ENCODE measurements around the gene COL11A1.

The COL11A1 gene

DNA sequence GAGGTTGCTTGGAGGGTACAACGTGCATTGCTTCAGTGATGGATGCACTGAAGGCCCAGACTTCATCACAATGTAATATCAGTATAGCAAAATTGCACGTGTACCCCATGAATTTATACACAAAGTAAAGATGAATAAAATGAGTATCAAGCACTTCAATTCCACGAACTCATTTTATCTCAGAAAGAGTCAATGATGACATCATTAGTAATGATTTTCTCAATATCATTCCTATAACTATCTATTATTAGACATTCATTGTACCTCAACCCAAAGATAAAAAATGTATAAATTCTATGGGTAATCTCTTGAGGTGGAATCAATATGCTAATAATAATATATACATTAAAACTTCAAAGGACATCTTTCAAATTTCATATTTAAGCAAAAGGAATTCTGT, 208.4 kb downstream of the COL11A1 start:
- DNase-seq (ENCODE audit: low read depth): no peak

DNA sequence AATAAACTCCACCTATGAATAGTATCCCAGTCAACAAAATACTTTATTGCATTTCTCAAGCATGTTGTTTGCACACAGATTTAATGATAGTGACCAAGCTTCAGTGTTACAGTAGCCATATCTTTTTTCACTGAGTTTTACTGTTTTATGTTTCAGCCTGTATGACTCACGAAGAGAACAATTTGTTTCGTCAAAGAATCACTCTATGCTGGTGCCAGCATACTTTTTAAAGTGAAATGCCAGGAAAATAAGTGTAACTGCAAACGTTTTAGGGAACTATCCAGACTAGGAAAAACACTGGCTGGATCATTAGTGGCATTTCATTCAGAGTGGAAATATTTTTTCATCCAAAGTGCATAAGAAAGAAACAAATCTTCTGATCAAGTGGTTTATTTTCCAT, 210.8 kb downstream of the COL11A1 start:
- DNase-seq (ENCODE audit: low read depth): no peak

DNA sequence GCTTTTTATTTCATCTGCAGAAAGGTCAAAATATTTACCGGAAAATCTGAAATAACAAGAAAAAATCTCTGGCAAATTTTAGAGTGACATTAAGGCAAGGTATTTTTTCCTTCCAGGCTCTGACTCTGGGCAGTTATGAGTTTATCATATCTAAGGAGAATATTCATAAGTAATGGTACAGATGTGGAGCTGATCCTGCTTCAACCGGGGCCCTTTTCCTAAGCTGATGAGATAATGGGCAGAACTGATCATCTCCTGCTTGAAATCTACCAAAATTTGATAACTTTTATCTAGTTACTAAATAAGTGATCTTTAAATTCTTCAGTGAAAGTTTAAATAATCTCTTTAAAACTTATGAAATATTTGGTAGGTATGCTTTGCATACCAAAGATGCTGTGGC, 211.6 kb downstream of the COL11A1 start:
- DNase-seq (ENCODE audit: low read depth): no peak

DNA sequence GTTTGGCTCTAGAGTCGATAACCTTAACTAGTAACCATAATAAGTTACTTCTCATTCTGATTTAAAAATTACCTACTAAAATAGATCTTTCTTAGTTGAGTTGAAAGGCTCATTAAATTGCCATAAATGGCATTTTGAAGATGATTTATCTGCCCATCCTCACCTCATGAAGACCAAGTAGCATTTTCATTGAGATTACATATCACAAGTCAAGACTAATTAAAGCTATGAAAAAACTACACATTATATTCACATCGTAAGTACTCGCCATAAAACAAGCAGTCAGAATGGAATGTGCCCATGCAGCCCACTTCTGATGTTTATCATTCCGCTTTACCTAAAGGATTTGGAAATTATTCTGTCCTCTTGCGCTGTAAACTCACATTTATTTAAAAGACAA, 212.0 kb downstream of the COL11A1 start:
- no peak for DNase-seq (ENCODE audit: low read depth)

DNA sequence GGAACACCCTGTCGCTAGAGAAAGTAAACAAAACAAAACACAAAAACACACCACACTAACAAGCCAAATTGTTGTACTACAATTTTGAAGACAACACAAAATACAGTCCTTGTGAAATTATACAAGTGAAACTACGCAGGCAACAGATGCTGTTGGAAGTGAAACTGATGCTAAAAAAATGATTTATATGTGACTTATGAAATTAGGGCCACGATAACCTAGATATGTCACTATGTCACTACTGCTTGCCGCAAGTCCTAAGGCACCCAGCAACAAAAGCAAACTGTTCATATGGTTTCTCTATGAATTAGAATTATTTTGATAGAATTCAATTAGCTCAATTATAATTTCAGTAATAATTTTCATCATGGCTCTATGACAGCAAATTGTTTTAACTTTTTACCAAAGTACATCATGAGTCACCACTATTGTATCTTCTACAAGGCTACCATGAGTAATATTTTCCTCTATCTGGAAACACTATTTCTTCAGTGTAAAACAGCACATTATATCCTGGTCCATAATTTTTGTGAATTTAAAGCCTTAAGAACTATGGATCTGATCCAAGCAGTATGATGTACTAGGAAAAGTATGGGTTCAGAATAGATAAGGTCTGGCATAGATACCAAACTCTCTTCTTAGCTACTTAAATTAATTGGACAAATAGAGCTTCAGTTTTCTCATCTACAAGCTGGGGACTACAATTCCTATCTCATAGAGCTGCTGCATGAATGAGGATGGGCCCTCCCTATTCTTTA, 216.3 kb downstream of the COL11A1 start:
- DNase-seq (ENCODE audit: low read depth): no peak

DNA sequence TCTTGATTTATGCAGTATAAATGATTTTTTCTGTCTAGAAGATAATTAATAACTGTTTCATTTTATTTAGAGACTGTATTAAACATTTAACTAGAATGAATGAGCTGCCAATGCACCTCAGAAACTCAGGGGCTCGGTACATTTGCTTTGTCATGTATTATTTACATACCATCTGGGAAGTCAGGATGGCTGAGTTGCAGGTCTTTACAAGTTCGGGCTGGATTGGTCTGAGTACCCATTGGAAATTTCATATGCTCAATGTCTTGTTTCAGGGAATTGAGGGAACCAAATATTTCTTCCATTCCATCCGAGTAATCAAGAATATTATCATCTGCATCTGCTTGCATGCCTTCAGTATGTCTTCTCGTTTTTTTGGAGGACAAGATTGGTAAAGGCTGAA, 221.7 kb downstream of the COL11A1 start:
- no peak for DNase-seq (ENCODE audit: low read depth)

DNA sequence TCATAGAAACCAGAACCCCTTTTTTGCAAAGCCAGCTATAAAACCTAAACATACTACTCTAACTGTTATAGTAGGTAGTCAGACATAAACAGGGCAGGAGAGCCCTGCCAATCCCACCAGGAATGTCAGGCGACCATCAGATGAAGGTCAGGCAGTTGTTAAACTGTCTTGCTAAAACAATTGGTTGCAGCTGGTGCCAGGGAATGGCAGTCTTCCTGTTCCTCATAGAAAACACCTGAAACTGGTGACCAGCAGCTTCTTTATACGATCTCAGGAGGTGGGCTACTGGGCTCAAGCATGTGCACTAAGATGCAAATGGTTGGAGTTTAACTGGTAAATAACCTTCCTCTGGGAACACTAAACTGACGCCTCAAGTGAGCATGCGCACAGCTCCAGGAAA, 224.1 kb downstream of the COL11A1 start:
- no peak for DNase-seq (ENCODE audit: low read depth)

DNA sequence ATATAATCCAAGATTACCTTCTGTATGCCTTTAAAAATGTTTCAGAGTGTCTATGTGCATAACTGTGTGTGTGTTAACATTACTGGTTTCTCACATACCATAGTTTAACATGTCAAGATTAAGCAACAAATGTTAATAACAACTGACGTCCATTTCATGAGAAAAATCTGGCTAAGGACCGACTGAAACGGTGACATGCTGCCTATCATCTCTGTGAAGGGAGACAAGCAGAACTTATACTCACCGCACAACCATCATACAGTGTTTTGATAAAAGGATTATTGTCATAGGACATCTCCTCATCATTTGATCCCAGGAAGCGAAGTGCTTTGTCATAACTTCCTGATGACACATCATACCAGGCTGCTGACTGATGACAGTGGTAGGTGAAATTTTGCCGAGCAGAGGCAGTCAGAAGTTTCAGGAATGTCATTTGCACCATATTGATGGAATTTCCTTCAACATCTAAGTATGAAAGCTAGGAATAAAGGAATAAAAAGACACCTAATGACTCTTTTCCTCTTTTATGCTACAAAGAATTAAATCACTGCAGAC, 228.8 kb downstream of the COL11A1 start:
- DNase-seq (ENCODE audit: low read depth): no peak

DNA sequence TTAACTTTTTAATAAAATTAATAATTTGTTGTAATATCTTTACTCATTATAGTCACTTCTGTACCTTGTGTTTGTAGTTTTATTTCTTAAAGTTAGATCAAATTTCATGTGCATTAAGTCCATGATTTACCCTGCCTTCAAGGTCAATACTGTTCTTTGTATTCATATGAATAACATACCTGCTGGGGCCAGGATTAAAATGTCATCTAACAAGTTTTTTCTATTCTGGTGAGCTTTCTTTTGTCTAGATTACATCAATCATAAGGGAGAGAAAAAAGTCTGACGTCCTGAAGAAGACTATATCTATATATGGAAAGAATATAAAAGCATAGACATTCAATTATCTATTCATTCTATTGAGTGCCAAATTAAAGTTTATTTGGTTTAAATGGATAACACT, 232.6 kb downstream of the COL11A1 start:
- DNase-seq (ENCODE audit: low read depth): no peak

DNA sequence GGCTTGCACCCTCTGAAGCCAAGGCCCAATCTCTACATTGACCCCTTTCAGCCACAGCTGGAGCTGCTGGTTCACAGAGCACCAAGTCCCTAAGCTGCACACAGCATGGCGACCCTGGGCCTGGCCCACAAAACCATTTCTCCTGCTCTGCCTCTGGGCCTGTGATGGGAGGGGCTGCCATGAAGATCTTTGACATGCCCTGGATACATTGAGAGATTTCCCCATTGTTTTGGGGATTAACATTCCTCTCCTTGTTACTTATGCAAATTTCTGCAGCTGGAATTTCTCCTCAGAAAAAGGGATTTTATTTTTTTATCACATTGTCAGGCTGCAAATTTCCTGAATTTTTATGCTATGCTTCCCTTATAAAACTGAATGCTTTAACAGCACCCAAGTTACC, 235.8 kb downstream of the COL11A1 start:
- no peak for DNase-seq (ENCODE audit: low read depth)

DNA sequence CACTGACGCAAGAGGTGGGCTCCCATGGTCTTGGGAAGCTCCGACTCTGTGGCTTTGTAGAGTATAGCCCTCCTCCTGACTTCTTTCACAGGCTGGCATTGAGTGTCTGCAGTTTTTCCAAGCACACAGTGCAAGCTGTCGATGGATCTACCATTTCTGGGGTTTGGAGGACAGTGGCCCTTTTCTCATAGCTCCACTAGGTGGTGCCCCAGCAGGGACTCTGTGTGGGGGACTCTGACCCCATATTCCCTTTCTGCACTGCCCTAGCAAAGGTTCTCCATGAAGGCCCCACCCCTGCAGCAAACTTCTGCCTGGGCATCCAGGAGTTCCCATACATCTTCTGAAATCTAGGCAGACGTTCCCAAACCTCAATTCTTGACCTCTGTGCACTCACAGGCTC, 236.2 kb downstream of the COL11A1 start:
- DNase-seq (ENCODE audit: low read depth): no peak

DNA sequence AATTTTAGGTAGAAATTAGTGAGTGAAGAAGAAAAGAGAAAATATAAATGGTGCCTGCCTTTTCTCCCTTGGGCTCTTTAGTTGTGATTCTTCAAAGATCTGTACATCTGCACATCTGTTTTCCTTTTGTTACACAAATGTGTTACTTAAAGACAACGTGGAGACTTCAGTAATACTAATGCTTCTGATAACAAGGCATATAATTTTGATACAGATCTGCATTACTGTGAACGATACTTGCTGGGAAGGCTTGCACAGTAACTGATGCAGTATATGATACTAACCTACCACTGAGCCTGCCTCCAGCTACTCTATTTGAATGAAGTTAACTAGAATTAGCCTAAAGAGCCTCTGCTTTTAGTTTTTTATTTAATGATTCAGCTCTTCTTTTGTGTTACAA, 244.6 kb downstream of the COL11A1 start:
- DNase-seq (ENCODE audit: low read depth): no peak

DNA sequence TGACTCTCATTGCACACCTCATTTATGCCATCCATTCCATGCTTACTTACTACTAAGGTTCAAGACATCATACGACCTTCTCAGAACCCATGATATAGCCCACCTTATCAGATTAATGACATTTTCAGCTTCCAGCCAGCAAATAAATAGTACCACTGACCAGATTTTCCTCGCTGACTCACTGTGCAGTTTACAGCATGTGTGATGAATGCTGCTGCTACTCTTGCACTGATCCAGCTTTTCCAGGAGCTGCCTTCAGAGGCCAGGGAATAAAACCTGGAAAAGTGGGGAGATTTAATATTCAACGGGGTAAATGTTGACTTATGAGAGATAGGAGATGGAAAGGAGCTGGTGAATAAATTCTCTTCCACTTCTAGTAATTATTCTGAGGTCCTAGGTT, 247.1 kb downstream of the COL11A1 start:
- no peak for DNase-seq (ENCODE audit: low read depth)

DNA sequence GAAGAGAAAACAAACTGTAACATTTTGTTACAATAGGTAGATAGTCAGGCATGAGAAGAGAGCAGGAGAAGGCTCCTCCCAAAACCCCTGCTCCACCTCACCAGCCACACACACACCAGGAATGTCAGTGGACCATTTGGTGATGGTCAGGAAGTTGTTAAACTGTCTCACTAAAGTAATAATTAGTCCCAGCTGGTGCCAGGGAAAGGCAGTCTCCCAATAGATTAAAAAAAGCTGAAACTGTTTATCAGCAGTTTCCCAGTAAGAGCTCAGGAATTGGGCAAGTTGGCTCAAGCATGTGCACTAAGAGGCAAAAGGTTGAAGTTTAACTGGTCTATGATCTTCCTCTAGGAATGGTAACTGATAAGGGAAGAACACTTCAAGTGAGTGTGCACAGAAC, 249.6 kb downstream of the COL11A1 start:
- no peak for DNase-seq (ENCODE audit: low read depth)

DNA sequence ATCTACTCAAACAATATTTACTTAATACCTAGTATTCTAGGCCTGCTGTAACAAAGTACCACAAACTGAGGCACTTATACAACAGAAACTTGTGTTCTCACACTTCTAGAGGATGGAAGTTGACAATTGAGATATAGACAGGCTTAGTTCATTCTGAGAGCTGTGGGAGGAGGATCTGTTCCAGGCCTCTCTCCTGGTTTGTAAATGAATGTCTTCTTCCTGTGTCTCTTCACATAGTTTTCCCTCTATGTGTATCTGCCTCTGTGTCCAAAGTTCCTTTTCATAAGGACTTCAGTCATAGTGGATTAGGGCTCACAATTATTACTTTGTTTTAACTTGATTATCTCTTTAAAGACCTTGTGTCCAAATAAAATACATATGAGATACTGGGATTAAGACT, 251.1 kb downstream of the COL11A1 start:
- DNase-seq (ENCODE audit: low read depth): no peak

DNA sequence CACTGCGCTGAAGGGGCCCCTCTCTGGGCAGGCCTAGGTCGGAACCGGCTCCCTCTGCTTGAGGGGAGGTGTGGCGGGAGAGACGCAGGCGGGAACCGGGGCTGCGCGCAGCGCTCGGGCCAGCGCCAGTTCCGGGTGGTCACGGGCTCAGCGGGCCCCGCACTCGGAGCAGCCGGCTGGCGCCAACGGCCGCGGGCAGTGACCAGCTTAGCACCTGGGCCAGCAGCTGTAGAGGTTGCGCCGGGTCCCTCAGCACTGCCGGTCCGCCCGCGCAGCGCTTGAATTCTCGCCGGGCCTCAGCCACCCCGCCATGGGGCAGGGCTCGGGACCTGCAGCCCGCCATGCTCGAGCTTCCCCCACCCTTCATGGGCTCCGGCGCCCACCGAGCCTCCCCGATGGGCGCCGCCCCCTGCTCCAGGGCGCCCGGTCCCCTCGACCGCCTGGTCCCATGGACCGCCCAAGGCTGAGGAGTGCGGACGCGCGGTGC, 254.6 kb downstream of the COL11A1 start:
- DNase-seq (ENCODE audit: low read depth): no peak

DNA sequence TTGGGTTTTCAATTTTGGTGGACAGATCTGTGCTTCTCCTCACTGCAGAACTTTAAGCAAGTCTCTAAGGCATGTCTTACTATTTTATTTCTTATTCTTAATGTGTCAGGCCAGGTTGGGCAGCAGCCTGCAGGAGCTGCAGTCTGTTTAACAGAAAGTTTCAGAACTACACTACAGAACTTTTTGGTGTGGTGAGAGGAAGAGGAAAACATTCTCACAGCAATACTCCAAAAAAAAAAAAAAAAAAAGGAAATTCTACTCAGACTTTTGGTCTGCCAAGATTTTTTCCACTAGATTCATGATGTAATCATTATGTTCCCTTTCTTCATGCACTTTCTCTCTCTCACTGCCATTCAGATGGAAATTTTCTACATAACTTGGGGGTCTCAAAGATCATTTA, 255.2 kb downstream of the COL11A1 start:
- no peak for DNase-seq (ENCODE audit: low read depth)

DNA sequence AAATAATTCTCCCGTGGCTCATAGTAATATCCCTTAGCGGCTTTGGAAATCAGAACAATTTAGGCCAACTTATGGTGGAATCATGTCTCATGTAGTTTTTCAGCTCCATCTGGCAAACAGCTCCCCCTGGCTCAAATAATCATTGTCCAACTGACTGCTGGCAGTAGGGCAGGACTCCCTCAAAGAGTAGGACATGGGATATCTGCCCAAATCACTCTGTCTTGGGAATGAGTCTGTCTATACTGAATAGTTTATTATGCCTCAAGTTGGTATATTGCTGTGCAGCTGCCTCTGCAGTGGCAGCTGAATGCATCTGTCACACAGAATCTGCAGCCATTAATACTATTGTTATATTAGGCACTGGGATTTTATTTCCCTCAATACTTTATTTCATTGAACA, 255.7 kb downstream of the COL11A1 start:
- no peak for DNase-seq (ENCODE audit: low read depth)

DNA sequence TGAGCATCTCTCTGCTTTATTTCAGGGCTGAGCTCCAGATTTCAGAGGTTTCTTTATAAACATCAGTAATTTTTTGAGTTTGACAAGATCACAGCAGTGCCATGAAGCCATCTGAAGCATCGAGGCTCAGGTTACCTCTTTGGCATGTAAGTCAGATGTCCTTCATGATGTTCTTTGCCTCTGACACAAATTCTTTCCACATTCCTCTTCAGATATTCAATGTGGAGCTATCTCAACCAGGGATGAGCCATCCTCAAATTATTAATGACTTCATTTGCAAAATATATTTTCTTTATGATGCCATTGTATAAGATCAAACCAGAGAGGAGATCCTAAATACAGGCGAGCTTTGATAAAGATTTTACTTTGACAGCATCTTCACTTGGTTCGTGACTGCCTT, 256.7 kb downstream of the COL11A1 start:
- no peak for DNase-seq (ENCODE audit: low read depth)

DNA sequence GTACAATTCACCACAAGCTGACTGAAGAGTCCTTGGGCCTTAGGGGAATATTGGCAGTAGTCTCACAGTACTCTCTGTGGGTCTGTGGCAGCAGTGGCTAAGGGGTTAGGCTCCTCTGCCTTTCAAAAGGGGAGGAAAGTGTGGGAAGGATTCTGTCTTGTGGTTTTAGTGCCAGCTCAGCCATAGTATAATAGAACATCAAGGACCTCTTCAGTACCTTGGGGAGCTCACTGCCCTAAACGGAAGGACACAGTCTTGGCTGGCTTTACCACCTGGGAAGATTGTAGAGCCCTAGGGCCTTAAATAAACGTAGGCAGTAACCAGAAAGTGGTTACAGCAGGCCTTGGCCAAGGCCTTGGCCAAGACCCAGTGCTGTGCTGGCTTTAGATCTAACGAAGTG, 265.7 kb downstream of the COL11A1 start:
- DNase-seq (ENCODE audit: low read depth): no peak

DNA sequence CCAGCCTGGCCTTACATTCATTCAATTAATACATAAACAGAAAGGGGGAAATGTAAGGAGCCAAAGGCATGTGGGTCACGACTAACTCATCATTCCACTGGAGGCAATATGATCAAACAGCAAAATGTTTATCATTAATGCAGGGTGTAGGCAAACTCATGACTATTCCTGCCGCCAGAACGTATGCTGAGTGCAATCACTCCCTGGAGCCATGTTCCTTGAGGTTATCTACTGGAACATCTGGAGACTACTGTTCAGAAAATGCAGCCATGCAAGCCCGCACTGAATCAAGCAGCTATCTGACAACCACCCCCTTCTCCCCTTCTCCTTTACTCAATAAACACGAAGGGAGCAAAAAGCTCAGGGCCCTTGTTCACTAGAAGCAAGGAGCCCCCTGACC, 267.6 kb downstream of the COL11A1 start:
- no peak for DNase-seq (ENCODE audit: low read depth)

DNA sequence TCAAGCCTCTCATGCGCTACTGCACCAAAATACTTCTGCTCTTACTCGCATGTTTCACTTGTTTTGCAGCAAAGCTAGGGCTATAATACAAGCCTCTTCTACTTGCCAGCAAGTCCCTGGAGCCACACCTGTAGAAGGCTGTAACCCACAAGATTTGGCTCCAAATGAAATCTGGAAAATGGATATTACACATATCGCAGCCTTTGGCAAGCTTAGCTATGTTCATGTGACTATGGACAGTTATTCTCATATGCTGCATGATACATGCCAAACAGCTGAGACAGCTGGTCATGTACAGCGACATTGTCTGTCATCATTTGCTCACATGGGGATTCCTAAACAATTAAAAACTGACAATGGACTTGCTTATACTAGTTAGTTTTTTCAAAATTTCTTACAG, 270.3 kb downstream of the COL11A1 start:
- no peak for DNase-seq (ENCODE audit: low read depth)

DNA sequence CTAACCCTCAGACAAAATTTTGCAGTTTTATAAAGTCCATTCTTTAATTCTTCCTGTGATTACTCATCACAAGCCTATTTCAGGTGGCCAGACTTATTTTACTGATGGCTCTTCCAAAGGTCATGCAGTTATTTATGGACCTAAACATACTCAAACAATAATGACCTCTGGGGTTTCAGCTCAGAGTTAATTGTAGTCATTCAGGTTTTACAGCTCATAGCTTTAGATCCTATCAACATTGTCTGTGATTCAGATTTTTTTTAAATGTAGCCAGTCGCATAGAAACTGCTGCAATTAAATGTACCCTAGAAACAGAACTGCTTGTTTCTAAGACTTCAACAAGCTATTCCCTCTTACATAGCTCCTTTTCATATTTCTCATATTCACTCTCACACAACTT, 270.8 kb downstream of the COL11A1 start:
- DNase-seq (ENCODE audit: low read depth): no peak

DNA sequence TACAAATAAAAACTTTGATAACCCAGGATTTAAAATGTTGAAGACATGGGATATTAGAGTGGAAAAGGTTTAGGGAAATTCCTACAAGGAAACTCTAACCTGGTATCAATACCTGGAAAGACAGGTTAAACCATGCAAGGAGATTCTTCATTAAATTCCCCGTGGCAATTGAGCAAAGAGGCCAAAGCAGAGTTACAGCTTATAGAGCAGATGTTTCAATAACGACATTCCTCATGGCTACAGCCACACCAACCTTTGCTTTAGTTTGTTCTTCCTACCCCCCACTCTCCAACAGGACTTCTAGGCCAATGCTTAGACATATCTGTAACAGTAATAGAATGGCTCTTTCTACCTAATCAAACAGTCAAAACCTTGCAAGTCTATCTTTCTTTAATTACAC, 271.3 kb downstream of the COL11A1 start:
- DNase-seq (ENCODE audit: low read depth): no peak
